KOPT-K1 (cell line): ENCODE results near the gene TMEM187.

Experiments used
- H3K27ac ChIP-seq: fragments of 200-600 bp; sonication (generic); 2 replicates; pipeline ENCODE4 v1.5.1; 2016; ENCODE audit warnings: antibody characterized with exemption, mild to moderate bottlenecking, low read depth, low read length; ENCODE audit not compliant: poor library complexity, severe bottlenecking
- H3K36me3 ChIP-seq: fragments of 200-600 bp; sonication (generic); 2 replicates; pipeline ENCODE4 v1.5.1; 2017; ENCODE audit warnings: antibody characterized with exemption, mild to moderate bottlenecking, low read length, moderate library complexity; ENCODE audit not compliant: insufficient read depth
- H3K9me3 ChIP-seq: fragments of 200-600 bp; sonication (generic); 2 replicates; pipeline ENCODE4 v1.5.1; 2017; ENCODE audit warnings: antibody characterized with exemption, low read length, mild to moderate bottlenecking; ENCODE audit not compliant: insufficient read depth, poor library complexity, severe bottlenecking

TMEM187 gene

DNA sequence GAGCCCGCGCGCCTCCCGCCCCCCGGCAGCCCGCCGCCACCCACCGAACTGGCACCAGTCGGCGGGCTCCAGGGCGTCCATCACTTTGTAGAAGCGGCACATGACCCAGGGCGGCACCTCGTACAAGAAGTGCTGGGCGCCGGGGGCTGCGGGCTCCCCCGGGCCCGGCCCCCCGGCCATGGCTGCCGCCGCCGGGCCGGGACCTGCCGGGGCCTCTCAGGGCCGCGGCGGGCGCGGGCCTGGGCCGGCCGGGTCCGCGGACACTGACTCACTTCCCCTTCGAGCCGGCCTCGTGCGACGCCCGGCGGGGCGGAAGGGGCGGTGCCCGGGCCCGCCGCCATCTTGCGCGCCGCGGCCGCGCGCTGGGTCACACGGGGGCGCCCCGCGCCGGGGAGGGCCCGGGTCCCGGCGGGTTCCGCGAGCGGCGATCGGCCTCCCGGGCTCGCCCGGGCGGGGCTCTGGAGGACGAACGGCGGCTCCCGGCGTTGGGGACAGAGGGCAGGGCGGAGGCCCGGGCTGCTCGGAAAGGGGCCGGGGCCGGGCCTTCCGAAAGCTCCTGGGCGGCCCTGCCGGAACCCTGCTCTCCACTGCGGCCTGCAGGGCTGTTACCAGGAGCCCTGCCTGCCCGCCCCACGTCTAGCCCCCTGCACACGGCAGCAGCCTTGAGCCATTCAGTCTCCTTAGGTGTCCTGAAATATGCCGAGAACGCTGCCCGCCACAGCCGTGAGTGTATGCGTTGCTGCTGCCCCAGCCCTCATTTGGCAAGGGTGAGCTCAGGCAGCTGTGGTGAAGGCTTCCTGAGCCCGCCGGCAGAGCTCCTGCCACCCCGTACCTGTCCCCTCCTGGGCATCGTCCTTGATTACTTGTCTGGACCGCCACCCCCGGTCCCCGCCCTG is 47.3 kb downstream of the TMEM187 start, which contains the start of gene IRAK1:
Gene IRAK1 (minus strand): TSS at position 270 of the 896 bp plus-strand sequence. CDS start 90 bp downstream, at position 180.
- peaks cover 36% of the 10 kb centered on the region for H3K36me3 ChIP-seq
- peak within 1 kb of the TSS; percentile 91 for H3K27ac ChIP-seq
- peaks cover 4% of the 10 kb centered on the region for H3K9me3 ChIP-seq

DNA sequence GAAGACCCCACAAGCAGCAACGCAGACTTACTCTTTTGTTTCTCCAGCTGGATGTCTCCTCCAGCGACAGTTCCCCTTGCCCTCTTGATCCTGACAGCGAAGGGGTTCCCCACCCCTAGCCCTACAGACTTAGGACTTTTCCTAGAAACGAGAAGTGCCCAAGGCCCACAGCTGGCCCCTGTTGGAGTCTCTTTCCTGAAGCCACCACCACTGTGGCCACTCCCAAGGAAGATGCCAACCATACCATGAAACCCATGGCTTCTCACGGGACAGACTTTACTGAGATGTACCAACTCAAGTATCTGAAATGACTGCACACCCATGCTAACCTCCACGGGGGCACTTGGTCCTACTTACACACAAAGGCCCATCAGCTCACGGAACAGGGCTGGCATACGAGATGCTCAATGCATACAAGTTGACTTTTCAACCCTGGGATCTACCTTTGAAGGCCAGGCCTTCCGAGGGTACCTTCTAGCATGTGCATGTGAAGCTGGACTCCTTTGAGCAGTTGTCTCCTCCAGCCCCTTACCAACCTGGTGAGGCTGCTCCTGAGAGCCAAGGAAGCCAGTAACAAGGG is 48.1 kb downstream of the TMEM187 start:
- Histone ChIP-seq H3K27ac (peak overlapping the region; percentile 91), H3K9me3 (peaks cover 4% of the 10 kb centered on the region), H3K36me3 (peaks cover 29% of the 10 kb centered on the region)

DNA sequence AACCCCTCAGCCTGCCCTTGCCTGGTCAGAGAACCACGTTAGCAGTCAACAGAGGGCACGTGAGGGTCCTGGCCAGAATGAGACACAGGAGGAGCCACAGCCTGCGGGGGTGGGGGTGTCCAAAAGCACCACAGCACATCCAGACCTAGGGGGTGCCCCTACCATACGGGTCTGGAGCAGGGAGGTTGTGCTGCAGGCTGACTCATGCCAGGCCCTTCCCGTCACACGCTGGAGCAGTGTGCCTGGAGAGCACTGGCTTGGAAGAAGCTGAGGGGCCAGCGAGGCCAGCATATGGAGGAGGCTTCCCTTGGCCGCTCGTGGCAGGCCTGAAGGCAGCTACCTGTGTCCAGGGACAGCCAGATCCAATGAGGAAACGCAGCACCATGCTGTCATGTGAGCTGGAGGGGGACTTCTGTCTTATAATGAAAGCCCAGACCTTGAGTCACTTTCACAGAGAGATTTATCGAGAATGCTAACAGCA is 48.6 kb downstream of the TMEM187 start:
- Histone ChIP-seq H3K9me3 (peaks cover 4% of the 10 kb centered on the region), H3K36me3 (peaks cover 27% of the 10 kb centered on the region), H3K27ac (peak overlapping the region; percentile 91)

DNA sequence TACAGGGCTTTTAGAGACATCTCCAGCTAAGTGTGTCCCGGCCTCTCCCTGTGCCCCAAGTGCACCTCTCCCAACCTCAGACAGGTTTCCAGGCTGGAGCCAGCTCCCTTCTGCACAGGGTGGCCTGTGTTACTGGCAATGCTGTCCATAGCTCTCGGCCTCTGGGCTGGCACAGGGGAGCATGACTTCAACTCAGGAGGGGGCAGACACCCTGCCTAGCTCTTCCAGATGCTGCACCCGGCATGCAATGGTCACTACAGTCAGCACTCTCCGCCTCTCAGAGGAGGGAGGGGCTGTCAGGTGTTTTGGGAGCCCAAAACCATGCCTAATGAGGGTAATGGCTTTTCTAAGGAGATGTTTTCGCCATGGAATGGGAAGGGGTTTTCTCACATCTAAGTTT is 49.6 kb downstream of the TMEM187 start:
- H3K27ac ChIP-seq = no peak overlapping the region
- H3K9me3 ChIP-seq = peaks cover 4% of the 10 kb centered on the region
- peaks cover 27% of the 10 kb centered on the region for H3K36me3 ChIP-seq

DNA sequence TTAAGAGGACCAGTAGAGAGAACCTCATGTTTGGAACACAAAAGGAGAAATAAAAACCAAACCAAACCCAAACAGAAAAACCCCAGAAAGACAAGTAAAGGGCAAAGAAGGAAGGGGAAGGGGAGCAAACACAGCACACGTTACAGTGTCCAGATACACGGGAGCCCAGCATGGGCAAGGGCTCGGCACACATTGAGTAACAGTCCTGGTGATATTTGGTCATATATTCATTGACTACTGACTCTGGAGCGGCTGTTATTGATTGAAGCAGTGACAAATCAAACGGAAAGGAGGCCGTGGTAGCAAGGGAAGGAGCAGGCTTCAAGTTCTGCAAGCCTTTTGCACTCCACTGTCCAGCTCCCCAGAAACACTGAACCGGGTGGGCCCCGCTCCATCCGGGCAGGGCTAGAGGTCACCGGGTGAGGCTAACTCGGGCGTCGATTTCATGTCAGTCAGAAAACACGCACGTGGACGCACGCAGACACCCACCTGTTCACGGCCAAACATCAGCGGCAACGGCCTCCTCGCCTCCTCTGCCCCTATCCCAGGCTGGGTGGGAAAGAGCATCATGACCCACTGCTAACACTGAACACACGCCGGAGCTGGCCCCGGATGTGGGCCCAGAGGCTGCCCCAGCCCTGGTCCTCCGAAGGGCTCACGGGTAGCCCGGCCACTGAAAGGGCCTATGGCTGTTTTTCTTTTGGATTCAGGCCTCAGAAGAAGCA is 50.9 kb downstream of the TMEM187 start:
- peaks cover 27% of the 10 kb centered on the region for H3K36me3 ChIP-seq
- H3K9me3 ChIP-seq = peaks cover 4% of the 10 kb centered on the region
- no peak overlapping the region for H3K27ac ChIP-seq

DNA sequence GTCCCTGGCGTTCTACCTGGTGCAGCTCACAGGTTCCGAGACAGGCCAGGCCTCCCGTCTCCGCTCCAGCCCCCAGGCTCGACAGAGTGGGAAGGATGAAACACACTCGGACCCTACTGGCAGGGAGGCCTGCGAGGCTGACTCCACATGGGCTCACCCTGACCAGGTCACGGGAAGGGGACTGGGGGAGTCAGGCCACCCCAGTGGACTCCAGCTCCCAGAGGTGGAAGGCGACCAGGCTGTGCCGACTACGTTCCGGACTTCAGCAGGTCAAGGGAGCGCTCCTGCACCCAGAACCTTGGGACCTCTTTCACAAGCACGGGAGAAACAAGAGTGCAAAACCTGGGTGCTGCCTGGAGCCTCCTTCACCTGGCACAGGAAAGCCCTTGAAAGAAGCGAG is 51.7 kb downstream of the TMEM187 start:
- Histone ChIP-seq H3K27ac (no peak overlapping the region), H3K9me3 (peaks cover 4% of the 10 kb centered on the region), H3K36me3 (peaks cover 35% of the 10 kb centered on the region)

DNA sequence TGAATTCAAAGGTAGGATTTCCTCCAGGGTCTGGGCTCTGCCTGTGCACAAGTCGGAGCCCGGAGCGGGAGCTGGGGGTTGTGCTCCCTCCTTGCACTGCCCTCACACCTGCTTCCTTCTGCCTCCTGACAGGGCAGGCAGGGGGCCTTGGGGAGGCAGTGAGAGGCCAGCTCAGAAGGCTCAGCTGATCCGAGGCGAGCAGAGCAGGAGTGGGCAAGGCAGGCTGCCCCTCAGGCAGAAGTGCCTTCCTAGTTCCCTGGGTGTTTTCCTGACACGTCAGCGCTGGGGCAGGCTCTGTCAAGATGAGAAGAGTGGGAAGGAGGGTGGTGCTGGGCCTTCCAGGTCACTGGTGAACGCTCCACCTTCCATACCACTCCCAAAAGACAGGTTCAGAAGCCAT is 52.7 kb downstream of the TMEM187 start:
- Histone ChIP-seq H3K27ac (no peak overlapping the region), H3K9me3 (peaks cover 4% of the 10 kb centered on the region), H3K36me3 (peaks cover 45% of the 10 kb centered on the region)

DNA sequence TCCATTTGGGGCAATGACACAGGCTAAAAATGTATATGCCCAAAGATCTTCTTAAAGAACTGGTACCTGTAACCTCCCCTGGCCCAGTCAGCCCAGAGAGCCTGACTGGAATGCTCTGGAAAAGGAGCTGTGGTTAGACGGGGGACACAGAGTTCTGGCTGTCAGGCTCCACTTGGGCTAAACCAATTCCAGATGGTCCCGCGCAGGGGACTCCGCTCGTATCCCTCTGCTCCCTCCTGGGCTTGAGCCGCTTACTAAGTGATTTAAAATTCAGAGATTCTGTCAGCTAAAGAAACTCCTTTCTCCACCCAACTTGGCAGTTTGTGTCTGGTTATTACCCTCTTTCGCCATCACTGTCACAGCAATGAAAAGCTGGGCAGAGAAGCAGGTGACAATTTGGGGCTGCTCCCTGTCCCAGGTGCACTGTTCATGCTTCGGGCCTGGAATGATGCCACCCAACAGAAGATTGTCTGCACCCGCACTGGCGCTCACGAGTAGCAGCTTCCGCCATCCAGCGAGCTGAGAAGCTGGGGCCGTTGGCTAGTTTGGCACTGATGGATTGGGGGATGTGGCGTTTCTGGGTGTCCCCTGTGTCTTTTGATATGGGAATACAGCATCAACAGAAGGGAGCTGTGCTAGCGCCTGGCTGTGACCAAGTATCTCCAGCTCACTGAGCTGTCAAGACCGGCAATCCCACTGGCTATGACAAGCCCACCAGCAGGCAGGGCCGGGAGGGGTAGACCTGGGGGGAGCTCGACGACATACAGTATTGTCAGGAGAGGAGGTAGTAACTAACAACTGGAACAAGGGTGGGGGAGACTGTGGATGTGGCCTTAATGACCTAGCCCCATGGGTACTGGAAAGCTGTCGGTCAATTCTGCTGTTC is 53.8 kb downstream of the TMEM187 start:
- peaks cover 55% of the 10 kb centered on the region for H3K36me3 ChIP-seq
- H3K27ac ChIP-seq = no peak overlapping the region
- H3K9me3 ChIP-seq = no peaks in the 10 kb centered on the region

DNA sequence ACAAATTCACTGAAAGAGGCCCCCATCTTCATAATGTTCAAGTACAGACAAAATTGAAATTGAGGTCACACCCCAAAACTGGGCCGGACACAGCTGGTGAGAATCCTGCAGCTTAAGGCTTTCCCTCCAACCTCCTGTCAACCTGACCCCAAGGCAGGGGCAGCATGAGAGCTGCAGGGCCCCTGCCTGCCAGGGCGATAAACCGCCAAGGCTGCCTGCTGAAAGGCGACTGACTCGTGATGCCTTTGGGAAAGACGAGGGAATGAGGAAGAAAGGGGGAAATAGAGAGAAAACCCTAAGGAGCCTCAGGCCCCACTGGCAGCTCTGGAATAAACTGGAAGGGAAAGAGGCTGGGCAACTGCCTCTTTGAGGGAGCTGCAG is 54.5 kb downstream of the TMEM187 start:
- Histone ChIP-seq H3K9me3 (no peaks in the 10 kb centered on the region), H3K27ac (no peak overlapping the region), H3K36me3 (peaks cover 62% of the 10 kb centered on the region)

DNA sequence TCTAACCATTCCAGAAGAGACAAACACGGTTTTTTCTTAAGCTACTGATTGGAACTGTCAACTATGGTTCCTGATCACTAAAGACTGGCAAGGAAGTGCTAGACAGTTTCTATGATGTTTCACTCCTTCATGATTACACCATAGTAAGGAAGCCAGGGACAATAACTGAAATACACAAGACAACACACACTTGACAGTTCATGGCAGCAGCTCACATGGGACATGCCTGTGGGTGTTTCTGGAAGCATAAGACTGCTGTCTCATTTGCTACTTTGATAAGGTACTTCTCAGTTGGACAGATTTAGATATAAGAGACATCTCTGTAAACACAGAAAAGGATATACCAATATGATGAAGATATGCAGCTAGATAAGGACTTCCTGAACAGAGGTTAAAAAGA is 55.4 kb downstream of the TMEM187 start:
- Histone ChIP-seq H3K36me3 (peaks cover 71% of the 10 kb centered on the region), H3K27ac (no peak overlapping the region), H3K9me3 (no peaks in the 10 kb centered on the region)

DNA sequence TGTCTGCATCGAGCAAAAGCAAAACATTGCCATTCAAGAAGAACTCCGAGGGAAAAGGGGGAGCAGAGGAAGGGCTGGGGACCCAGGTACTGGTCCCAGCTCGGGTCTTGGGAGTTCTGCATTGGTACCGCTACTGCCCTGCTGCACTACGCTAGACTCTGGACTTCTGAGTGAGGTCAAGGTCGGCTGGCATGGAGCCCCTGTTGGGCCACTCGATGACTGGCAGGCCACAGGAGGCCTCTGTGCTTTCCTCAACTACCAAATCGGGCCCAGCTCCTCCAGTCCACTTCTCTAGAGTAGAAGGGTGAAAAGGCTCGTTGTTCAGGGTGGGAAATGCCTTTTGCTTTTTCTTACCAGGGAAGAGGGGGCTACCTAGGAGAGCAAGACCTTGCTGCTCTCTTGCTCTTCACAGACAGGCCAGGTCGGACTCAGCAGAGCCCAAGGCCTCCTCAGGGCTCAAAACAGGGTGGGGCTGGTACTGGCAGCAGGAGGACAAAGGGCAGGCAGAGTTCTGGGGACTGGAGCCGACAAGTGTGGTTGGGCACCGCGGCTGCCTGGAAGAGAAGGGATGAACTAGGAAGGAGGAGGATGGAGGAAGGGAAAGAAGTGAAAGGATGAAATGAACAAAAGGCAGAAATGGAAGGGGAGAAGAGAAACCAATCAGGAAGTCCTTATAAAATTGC is 56.1 kb downstream of the TMEM187 start:
- peaks cover 78% of the 10 kb centered on the region for H3K36me3 ChIP-seq
- H3K9me3 ChIP-seq = no peaks in the 10 kb centered on the region
- no peak overlapping the region for H3K27ac ChIP-seq

DNA sequence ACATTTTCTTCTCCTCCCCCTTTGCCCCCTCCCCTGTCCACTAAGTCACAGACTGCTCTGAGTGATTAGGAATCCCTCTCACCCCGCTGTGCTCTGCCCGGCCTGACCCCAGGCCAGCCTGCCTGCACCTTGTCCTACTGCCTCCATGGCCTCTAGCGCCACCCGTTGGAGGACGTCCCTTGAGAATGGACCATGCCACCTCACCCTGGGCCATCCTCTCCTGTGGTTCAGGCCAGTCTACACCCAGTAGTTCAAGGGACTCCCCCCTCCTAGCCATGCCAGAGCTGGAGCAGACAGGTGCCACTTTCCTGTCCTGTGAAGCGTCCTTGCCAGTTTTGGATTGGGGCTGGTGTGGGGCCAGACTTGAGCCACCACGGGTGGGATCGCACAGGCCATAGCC is 56.9 kb downstream of the TMEM187 start:
- H3K9me3 ChIP-seq = no peaks in the 10 kb centered on the region
- H3K27ac ChIP-seq = no peak overlapping the region
- peaks cover 83% of the 10 kb centered on the region for H3K36me3 ChIP-seq

DNA sequence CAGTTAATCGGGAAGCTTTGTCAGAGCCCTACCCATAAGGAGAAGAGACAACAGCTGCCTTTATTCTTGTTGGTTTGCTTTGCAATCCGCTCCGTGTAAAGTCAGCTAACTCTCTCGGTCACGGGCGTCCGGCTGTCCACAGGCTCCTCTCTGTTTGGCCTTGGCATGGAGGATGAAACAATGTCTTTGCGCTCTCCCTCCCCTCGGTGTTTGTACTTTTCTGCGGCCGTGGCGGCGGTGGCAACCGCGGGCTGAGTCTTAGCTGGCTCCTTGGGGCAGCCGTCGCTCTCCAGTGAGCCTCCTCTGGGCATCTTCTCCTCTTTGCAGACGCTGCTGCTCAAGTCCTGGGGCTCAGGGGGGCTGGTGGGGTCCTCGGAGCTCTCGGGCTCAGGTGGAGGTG is 57.7 kb downstream of the TMEM187 start:
- Histone ChIP-seq H3K36me3 (peaks cover 91% of the 10 kb centered on the region), H3K27ac (no peak overlapping the region), H3K9me3 (no peaks in the 10 kb centered on the region)

DNA sequence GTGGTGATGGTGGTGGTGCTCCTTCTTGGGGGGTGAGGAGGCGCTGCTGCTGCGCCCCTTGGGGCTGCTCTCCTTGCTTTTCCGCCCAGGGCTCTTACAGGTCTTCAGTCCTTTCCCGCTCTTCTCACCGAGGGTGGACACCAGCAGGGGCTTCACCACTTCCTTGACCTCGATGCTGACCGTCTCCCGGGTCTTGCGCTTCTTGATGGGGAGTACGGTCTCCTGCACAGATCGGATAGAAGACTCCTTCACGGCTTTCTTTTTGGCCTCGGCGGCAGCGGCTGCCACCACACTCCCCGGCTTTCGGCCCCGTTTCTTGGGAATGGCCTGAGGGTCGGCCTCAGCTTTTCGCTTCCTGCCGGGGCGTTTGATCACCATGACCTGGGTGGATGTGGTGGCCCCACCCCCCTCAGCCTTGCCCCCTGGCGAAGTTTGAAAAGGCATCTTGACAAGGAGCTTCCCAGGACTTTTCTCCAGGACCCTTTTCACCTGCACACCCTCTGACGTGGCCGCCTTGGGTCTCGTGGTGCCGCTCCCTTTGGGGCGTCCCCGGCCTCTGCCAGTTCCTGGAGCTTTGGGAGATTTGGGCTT is 58.3 kb downstream of the TMEM187 start:
- Histone ChIP-seq H3K27ac (no peak overlapping the region), H3K36me3 (peaks cover 91% of the 10 kb centered on the region), H3K9me3 (no peaks in the 10 kb centered on the region)
